GM21529 (cell line): ENCODE measurements around the gene STXBP5.

Experiments used
- ATAC-seq: cut with Tn5 transposase; IDR thresholded peaks from one replicate; pipeline ENCODE4 v1.9.1; 2021; ENCODE audit not compliant: unreplicated experiment

STXBP5 gene

DNA sequence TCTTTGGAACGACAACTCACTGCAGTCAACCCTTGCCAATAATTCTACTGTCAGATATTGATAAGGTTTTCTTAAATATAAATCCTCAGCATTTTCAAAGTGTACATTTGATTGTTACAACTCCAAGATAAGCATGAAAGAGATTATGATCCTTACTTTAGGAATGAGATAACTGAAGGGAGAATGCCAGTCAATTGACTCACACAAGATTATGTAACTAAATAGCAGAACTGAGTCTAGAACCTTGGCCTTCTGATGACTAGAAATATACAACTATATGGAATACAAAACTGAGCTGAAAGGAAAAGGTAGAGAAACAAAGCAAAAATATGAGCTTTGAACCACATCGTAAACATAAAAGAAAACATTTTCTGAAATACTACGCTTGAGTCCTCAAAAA lies 26.9 kb upstream of the STXBP5 start:
- no peak for ATAC-seq

DNA sequence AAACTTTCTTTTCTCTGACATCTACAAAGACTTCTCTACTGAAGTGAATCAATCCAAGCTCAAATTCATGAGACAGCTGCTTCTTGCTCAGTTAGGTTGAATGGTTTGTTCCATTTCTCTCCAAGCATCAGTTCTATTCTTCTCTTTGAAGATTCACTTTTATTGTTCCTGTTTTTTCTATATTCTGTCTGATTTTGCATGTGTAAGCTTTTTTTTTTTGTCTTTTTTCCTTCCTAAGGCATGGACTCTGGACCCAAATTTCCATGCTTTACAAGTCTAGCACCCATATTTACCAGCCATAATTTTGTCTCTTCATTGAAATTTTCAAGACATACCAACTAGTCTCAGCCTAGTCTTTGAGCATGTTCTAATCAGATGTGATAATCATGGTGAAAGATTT lies 25.9 kb upstream of the STXBP5 start:
- no peak for ATAC-seq

DNA sequence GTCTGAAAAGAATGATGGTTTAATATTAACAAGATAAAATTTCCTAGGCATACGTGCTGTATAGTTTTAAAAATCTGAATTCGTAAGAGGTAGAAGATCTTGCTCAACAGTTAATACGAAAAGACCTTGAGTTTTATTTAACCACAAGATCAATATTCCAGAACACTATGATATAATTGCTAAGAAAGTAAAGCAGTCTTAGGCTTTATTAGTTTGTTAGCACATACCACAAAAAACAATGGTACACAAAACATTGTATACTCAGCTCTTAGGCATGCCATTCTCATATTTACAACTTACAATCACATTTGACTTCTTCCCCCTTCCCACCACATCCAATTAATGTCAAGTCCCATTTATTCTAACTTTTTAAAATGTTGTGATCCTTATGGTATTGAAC lies 24.4 kb upstream of the STXBP5 start:
- ATAC-seq: no peak

DNA sequence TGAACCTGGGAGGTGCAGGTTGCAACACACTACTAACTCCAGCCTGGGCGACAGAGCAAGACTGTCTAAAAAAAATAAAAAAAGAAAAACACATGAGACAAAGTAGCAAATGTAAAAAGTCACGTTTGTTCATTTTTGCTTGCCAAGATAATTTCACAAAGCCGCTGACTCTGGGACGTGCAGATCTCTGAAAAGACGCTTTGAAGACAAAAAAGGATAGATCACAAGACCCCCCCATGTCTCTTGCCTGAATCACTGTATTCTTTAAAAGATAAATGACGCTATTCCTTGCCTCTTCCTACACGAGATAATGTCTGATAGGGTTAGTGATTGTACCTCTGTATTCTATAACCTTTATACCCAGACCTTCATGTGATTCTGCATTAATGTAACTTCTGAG lies 23.3 kb upstream of the STXBP5 start:
- no peak for ATAC-seq

DNA sequence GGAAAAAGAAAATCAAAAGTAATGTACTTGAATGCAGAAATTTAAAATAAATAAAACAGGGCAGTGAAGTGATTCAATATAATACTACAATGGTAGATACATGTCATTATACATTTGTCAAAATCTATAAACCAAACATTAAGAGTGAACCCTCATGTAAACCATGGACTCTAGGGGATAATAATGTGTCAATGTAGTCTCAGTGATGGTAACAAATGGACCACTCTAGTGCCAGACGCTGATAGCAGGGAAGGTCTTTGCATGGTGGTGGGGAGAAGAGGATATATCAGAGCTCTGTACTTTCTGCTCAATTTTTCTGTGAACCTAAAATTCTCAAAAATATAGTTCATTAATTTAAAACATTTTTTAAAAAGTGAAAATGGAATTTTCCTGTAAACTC lies 19.8 kb upstream of the STXBP5 start:
- ATAC-seq: no peak

DNA sequence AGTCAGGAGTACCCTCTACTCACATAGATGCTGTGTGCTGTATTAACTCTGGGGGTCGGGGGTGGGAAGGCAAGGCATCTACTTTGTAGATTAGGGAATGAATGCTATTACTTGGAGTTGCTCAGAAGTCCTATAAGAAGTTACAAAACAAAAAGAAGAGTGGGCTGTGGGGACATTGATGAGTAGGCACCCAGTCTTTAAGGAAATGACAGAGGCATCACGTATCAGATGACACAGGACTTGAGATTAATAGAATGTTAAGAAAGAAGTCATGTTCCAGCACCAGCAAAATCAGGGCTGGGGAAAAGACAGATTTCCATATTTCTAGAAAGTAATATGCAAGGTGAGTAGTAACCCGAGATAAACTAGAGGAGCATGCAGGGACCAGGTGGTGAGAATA lies 19.0 kb upstream of the STXBP5 start:
- ATAC-seq: no peak

DNA sequence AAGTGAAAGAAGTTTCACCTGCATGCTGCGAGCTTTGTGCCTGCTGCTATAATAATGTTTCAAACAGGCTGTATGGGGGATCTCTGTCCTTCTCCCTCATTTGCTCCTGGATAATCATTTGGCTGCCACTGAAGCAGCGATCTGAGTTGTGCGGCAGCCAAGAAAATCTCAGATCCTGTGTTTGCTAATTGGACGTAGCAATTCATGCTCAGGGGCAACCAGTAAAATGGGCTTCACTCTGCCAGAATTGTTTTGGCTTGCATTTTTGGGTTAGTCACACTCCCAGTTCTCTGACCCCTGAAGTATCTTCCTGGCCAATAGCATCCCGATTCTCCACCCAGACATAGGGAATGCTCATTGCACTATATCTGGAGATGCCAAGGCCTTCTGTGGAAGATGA lies 13.7 kb upstream of the STXBP5 start:
- no peak for ATAC-seq

DNA sequence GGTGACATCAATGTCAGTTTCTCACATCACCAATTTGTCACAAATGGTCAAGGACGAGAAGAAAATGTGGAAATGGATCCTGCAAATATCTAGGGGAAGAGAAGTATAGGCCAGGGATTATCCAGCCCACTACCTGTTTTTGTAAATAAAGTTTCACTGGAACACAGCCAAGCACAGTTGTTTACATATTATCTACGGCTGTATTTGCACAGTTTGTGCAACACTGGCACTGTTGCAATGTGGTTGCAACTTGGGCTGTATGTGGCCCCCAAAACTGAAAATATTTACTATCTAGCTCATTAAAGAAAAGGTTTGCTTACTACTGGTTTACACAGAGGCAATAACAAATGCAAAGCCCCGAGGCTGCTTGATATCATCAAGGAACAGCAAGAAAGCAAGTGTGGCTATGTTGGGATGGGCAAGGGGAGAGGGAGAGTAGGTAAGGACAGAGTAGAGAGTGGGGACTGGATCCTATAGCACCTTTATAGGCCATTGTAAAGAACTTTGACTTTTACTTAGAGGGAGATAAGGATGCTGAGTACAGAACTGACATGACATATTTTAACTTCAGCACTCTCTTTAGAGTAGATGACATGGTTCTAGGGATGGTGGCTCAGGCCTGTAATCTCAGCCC lies 11.8 kb upstream of the STXBP5 start:
- no peak for ATAC-seq

DNA sequence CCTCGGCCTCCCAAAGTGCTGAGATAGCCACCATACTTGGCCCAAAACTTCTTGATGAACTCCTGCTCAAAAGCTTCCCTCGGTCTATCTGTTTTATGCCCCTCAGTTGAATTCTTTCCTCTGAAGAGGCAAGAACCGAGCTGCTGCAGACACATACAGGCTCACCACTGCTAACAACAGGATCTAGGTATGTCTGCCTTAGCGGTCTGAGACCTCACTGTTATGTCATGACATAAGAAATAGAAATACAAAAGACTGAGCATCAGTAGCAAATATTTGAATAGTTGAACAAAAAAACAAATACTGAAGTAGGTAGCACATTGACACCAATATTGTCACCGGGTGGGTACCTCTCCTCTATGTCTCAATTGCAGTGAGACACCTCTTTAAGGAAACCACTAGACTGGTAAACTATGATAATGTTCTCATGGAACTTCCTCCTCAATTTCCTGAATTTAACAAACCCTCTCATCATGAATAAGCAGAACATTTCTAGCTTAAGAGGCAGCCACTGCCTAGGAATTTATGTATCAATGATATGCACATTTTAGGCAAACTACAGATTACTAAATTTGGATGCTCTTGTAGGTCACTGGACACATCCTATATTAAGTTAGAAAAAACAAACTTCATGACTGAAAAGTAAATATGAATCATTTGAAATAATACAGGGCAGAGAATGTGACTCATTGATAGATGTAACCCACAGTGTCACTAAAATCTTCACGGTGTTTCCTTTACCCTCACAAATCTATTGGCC lies 9.4 kb upstream of the STXBP5 start:
- ATAC-seq: no peak

DNA sequence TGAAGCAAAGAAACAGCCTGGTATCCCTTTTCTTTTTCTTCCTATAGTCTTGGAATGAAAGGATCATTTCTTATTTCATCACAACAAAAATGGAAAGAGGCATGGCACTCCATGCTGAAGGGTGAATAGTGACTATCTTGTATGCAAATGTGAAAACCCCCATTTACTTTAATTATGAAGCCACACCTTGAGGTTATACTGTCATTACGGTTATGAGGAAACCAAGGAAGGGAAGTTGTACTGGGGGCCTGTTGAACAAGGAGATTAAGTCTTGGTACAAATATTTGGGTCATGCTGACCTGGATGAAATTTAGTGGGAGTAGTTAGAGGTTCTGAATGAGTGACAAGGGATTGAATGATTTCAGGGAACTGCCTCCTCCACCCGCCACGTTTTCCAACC lies 8.7 kb upstream of the STXBP5 start:
- ATAC-seq: no peak

DNA sequence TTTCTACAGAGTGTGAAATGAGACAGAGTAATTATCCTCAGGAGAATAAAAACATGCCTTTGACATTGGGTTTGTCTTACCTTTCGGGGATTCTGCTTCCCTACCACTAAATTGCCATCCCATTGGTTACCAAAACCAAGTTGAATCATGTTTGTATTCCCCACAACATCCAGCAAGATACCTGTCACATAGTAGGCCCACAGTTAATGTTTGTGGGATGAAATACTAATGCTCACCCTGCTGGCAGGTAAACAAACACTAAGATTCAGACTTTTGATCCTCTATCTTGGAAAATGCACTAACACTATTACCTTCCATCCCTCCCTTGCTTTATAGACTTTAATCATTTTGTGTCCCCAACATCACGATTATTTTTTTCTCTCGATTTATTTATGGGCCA lies 8.2 kb upstream of the STXBP5 start:
- no peak for ATAC-seq

DNA sequence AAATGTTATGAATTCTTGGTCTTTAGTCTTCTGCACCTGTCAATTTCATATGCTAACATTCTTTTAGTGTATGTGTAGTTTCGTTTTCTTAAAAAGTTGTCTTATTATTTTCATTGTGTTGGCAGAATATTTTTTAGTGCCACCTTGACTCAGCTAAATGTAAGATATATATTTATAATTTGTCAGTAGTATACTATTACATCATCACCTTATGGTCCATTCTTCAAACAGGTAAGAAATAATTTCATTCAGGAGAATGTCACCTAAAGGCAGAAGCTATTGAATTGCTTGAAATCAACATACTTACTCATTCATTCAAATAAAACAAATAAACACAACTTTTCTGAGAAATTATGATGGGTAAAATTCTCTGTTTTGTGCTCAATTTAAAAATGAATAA lies 3.5 kb upstream of the STXBP5 start:
- no peak for ATAC-seq

DNA sequence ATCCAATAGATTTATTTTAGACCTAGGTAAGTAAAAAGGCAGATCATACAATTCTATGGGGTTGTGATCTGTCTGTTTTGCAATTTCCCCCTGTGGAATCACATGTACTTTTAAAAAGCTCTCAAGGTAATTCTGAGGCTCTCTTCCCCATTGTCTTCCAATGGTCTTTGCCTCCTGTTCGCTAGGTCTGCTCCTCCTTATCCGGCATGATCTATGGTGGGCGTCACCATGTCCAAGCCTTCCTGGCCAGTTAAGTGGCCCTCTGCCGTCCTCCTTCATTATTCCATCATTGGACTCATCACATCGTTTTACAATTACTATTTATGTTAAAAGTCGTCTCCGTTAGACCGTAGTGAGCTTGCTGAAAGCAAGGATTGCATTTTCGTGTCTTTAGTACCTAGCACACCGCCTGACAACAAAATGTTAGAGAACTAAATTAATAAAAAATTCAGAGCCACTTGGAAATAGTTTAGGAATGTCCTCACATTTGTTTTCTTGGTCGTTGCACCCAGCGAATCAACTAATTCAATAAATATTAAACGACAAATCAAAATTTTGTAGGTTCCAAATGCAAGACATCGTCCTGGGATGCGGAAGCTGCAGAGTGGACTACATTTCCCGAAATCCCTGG lies 2.2 kb upstream of the STXBP5 start:
- no peak for ATAC-seq

DNA sequence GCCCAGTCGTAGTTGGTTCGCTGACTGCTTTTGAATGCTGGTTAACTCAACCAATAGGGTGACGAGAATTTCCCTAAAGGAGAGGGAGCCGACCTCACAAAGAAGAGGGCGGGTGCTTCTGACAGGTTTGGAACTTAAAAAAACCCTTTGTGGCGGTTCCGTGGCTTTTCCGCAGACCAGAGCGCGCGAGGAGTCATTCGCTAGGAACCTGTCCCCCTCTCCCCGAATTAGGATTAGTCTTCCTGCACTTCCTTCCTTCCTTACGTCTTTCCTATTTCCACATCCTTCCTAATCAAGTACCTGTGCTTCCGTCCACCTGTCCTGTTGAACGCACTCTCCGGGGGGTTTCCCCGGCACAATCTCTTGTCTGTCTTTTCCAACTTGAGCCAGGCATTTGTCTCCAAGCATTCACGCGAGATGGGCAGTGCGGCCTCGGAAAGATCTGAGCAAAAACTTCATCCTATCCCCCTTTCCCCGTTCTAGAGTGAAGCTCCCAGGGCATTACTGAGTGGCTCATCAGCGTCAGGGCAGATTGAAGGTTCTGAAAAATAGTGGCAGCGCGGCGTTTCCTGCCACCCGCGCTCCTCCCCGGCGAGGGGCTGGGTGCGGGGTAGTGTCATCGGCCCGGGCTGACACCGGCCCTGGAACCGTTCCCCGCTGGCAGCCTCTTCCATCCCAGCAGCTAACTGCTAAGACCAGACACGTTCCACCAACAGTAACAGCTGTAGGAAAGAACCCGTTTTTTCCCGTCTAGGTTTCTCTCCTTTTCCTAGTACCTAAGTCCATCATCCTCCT lies 1.5 kb upstream of the STXBP5 start:
- ATAC-seq: peak; percentile 86

DNA sequence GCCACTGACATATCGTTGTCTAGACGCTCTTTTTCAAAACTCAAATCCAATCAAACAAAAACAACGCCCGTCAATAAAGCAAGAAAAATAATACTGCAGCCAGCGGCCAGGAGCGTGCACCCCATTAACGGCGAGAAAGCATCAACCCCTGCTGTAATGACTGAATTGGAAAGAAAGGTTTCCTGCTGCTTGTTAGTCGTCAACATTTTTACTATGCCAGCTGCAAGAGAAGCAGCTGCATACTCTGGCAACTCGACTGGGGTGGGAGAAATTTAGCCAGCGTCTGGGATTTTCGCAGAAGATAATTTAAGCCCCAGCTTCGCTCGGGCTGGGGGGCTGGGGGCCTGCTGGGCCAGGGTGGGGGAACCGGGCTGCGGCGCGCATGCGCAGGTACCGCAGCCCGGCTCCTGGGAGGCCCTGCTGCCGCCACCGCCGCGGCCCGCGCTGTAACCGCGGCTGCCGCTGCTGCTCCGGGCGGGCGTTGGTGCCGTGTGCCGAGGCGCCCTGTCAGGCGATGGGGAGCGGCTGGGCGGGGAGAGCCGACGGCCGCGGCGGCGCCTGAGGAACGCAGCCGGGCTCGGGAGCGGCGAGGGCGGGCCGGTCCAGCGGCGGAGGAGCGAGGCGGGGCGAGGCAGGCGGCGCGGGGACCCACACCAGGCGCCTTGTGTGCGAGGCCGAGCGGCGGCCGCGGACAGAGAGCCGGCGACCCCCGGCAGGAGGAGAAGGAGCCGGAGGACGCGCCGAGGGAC lies 732 bp upstream of the STXBP5 start:
- peak; percentile 44 for ATAC-seq

DNA sequence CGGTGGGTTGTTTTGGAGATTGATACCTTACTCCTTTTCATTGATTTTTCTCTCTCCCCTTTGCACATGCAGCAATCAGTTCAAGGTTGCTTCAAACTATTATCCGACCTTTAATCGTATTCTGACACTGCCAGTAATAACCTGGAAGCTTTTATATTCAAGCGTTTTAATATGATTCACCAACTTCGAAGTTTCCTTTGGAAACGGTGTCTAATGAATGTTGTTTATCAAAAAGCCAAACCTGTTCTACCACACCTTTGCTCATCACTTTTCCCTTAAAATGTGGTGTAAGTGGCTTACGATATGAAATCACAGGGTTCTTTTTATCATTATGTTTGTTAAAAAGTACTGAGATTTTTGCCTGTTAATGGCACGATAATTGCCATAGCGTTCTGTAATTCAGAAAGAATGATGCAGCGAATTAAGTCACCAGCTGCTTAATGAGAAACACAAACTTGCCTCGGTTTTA lies 660 bp downstream of the STXBP5 start:
- no peak for ATAC-seq

DNA sequence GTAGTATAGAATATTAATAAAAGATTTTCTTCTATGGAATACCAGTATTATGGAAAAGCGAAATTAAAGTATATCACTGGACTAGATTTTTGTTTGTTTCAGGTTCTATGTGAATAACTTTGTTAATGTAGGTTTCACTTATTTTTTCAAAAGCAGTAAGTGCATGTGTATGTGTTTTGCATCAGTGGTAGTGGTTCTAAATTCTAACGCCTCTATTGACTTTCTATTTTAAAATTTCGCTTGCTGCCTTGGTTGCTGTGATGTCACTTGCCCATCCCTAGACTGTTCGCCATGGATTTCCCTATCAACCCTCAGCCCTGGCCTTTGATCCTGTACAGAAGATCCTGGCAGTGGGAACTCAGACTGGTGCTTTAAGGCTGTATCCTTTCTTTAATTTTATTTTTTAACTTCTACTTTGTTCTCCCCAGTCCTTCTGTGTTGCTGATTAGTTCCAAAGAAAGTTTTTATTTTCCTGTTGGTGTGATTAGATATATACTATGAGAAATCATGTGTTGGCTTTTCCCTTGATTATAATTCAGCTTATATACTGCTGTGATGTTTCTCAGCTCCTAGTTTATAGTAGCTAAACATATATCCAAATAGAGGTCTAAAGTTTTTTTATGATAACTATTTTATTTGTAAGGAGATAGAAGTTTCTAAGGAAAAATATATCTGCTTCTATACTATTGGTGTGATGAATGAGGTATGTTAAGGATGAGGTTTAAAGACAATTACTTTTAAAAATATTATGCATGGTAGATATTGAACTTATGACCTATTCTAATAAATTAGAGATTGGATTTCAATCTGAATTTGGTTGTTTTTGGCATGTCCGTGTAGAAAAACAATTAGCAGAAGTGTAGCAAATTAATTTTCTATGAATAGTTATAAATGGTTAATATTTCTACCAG lies 1.7 kb downstream of the STXBP5 start:
- no peak for ATAC-seq

DNA sequence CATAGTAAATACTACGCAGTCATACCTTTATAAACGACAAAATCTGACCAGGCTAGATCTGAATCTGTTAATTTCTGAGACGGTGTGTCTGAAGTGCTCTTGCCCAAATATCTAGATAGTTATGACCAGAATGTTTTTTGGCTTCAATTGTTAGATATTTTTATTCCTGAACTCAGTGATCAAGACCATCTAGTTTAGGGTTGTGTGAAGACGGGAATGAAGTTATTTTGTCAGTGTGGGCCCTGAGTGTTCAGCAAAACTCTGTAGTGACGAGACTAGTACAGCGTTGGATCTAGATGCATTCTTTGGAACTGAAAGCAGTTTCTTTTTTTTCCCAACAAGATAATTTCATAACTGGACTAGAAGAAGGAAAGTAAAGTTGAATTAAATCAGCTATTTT lies 3.1 kb downstream of the STXBP5 start:
- ATAC-seq: no peak

DNA sequence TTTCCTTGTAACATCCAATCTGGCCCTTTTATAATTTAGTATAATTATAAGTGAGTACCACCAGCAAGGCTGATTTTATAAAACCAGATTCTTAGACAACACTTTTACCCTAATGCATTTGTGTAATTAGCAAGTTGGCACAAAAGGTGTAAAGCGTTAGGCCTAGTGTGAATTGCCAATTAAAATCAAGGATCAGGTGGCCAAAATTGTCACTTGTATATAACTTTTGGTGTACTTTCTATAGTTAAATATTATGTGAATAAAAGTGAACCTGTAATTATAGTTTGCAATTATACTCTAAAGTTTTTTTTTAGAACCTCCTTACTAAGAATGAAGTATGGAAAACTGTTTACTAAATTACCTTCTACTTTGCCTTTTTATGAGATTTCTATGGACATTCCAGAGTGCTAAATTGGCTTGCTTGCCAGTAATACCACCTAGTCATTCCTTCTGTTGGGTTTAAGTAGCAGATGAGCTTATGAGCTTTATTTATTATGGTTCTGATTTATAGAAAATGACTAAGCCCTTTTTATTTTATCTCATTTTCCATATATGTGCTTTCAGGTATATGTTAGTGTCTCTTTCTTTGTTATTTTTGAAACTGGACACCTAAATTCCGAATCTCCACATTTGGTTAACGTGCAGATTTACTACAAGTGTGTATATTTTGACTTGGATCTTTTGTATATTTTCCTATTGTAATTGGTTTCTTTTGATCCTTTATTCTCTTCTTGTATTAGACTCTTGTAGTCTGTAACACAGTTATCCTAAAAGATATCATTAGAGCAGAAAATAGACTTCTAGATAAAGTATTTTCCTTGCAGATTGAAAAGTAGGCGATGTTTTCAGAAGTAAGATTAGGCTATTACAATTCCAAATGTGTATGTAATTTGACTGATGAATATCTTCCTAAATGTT lies 3.9 kb downstream of the STXBP5 start:
- no peak for ATAC-seq
